Stimulated activated naive CD8-positive, alpha-beta T cell treated with anti-CD3 and anti-CD28 coated beads, Interleukin-15, amount 100 ng/mL, for 72 hours (primary cell): ENCODE data around the gene PGM5.

Experiments
- ATAC-seq: fragments of 150-1000 bp; cut with Tn5 transposase; 2 replicates; pipeline ENCODE4 v1.10.0; 2021; ENCODE audit warnings: mild to moderate bottlenecking, moderate library complexity
- DNase-seq, 2 donors: peaks; one replicate each; pipeline ENCODE4 v3.0.0; 2021 to 2022
- H3K27ac Mint-ChIP-seq, 2 donors: one replicate each; pipeline ENCODE4 v1.8.0; 2022; ENCODE audit warnings: mild to moderate bottlenecking in 2 of 2, mixed read lengths in 2 of 2, moderate library complexity in 2 of 2
- H3K27me3 Mint-ChIP-seq: one replicate; pipeline ENCODE4 v1.8.0; 2022; ENCODE audit warnings: mixed read lengths
- H3K4me1 Mint-ChIP-seq: one replicate; pipeline ENCODE4 v1.8.0; 2022; ENCODE audit warnings: mild to moderate bottlenecking, mixed read lengths
- H3K4me3 Mint-ChIP-seq, 2 donors: one replicate each; pipeline ENCODE4 v1.8.0; 2022; ENCODE audit warnings: mild to moderate bottlenecking in 2 of 2, mixed read lengths in 2 of 2, moderate library complexity in 1 of 2
- H3K9me3 Mint-ChIP-seq, 2 donors: one replicate each; pipeline ENCODE4 v1.8.0; 2022; ENCODE audit warnings: mixed read lengths in 2 of 2

Gene PGM5

DNA sequence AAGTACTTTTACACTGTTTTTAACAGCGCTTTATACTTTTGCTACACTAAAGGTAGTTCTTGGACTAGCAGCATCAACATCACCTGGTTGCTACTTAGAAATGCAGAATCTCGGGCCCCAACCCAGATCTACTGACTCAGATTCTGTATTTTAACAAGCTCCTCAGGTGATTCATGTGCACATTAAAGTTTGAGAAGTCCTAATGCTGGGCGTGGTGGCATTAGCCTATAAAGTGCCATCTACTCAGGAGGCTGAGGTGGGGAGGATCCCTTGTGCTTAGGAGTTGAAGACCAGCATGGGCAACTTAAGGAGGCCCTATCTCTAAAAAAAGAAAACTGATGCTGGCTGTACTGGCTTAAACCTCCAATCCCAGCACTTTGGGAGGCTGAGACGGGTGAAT is 157.6 kb downstream of the PGM5 start:
- no peak for DNase-seq
- H3K4me3 Mint-ChIP-seq: no peak overlapping the region
- peaks cover 6% of the 10 kb centered on the region for H3K4me1 Mint-ChIP-seq
- H3K27ac Mint-ChIP-seq: no peak overlapping the region
- no peaks in the 10 kb centered on the region for H3K9me3 Mint-ChIP-seq
- H3K27me3 Mint-ChIP-seq: peaks cover 13% of the 10 kb centered on the region
- ATAC-seq: no peak

DNA sequence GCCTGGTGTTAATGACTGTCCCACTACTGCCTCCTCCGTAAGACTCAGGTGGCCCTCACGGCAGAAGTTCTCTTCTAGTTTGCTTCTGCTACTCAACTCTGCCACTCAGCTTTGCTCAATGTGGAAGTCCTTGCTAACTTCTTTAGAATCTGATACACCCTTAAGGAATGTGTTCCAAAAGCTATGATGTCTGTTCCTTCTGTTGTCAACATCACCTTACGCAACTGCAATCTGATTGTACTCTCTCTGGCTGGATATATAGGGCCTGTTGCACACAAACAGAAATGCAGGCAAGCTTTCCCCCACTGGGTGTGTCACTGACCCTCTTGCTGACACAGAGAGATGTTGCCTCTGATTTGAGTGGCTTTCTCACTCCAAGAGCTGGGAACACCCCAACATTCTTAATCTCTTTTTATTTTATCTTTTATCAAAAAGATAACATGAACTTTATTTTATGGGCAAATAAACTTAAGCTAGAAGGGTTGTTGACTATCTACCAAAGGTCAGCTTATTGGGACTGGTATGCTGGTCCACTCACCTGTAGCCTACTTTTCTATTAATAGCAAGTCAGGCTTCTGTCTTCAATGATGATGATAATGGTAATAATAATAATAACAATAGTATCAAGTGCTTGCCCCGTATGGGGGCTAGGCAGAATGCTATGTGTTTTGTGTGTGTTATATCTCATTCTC is 159.1 kb downstream of the PGM5 start:
- no peaks in the 10 kb centered on the region for H3K9me3 Mint-ChIP-seq
- H3K27me3 Mint-ChIP-seq: peaks cover 14% of the 10 kb centered on the region
- DNase-seq (no peak), ATAC-seq (no peak)
- H3K27ac Mint-ChIP-seq: no peak overlapping the region
- no peak overlapping the region for H3K4me3 Mint-ChIP-seq
- peaks cover 7% of the 10 kb centered on the region for H3K4me1 Mint-ChIP-seq

DNA sequence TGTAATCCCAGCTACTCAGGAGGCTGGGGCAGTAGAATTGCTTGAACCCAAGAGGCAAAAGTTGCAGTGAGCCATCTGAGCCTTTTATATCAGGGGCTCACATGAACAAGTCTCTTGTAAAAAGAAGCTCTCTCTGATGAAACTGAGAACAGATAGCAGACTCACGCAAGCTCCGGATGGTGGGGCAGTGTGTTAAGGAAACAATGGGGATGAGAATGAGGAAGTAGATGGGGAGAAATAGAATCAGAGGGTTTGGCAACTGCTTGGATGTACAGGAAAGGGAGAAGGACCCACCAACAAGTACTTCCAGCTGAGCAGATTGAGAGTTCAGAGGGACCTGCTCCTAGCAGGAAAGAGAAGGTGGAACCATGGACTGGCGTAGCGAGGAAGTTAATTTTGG is 165.7 kb downstream of the PGM5 start:
- ATAC-seq (no peak), DNase-seq (no peak)
- Mint-ChIP-seq H3K27me3 (peaks cover 32% of the 10 kb centered on the region), H3K9me3 (no peaks in the 10 kb centered on the region), H3K27ac (no peak overlapping the region), H3K4me3 (no peak overlapping the region), H3K4me1 (peaks cover 7% of the 10 kb centered on the region)

DNA sequence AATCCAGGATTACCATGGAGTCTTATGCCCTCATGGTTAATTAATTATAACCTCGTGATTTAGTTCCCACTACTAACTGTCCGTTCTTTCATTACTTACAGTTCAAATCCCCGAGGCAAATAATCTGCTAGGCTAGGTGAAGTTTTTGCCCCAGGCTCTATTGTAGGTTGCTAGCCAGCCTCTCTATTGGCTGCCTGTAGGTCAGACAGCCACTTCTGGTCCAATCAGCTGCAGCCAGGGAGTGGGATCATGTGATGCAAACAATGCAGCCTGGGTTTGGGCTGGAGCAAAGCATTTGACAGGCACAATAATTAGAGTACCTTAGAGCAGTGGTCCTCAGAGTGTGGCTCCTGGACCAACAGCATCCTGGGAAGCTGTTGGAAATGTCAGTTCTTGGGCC is 166.5 kb downstream of the PGM5 start:
- DNase-seq: no peak
- H3K4me1 Mint-ChIP-seq: peaks cover 7% of the 10 kb centered on the region
- no peak for ATAC-seq
- no peak overlapping the region for H3K27ac Mint-ChIP-seq
- H3K9me3 Mint-ChIP-seq: no peaks in the 10 kb centered on the region
- peaks cover 29% of the 10 kb centered on the region for H3K27me3 Mint-ChIP-seq
- no peak overlapping the region for H3K4me3 Mint-ChIP-seq

DNA sequence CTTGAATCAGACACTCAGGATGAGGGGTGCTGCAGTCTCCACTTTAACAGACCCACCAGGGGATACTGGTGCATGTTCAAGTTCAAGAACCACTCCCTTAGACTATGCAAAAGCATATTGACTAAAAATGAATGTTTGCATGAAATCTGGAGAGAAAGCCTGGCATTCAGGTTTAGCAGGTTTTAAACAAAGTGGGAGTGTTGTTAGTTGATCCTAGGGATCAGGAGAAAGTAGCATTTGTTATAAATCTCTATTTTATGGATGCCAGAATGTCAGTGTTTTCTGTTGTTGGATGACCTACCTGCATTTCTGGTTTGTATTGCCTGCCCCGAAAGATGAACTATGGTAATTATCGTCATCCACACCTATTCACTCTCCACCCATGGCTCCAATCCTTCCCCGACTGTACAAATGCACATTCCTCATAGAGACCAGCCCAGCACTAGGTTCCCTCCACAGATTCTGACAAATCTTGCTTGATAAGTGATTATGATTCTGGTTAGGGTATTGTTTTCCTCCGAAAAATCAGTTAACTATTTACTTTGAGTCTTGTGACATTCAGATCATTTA is 167.0 kb downstream of the PGM5 start:
- Mint-ChIP-seq H3K27ac (no peak overlapping the region), H3K4me3 (no peak overlapping the region), H3K27me3 (peaks cover 24% of the 10 kb centered on the region), H3K4me1 (peaks cover 6% of the 10 kb centered on the region), H3K9me3 (no peaks in the 10 kb centered on the region)
- ATAC-seq (no peak), DNase-seq (no peak)

DNA sequence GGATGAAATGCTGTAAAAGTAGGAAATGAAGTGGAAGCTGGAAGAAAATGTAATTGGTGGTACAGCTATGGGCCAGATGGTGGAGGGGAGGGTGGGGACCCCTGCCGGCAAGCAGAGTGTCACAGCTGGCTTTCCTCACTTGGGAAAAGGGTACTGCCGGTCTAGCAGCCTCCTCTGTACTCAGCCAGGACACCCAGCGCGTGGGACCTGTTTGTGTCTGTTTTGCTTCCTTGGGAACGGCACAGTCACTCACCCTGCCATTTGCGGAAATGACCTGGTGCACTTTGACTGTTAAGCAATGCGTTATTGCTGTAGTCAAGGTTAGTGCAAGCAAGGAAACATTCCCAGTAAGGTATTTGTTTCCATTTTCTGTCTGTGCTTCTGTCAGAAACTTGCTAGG is 174.2 kb downstream of the PGM5 start:
- Mint-ChIP-seq H3K9me3 (no peaks in the 10 kb centered on the region), H3K4me1 (no peaks in the 10 kb centered on the region), H3K27me3 (peaks cover 8% of the 10 kb centered on the region), H3K4me3 (no peak overlapping the region), H3K27ac (no peak overlapping the region)
- DNase-seq (no peak), ATAC-seq (no peak)

DNA sequence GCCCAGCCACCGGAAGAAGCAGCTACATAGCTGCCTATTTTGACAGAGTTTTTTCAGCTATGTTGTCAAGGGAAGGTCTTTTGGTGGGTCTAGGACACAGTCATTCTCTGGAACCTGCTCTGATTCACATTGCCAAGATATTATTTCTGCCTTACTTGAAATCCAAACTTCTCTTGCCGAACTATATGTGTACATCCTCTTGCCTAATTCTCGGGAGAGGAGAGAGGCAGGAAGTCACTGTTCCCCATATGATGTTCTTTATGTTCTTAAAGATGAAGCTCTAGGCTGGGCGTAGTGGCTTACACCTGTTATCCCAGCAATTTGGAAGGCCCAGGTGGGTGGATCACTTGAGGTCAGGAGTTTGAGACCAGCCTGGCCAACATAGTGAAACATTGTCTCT is 175.7 kb downstream of the PGM5 start:
- DNase-seq (no peak), ATAC-seq (no peak)
- H3K4me1 Mint-ChIP-seq: no peaks in the 10 kb centered on the region
- no peak overlapping the region for H3K4me3 Mint-ChIP-seq
- H3K27me3 Mint-ChIP-seq: peaks cover 8% of the 10 kb centered on the region
- H3K27ac Mint-ChIP-seq: no peak overlapping the region
- no peaks in the 10 kb centered on the region for H3K9me3 Mint-ChIP-seq

DNA sequence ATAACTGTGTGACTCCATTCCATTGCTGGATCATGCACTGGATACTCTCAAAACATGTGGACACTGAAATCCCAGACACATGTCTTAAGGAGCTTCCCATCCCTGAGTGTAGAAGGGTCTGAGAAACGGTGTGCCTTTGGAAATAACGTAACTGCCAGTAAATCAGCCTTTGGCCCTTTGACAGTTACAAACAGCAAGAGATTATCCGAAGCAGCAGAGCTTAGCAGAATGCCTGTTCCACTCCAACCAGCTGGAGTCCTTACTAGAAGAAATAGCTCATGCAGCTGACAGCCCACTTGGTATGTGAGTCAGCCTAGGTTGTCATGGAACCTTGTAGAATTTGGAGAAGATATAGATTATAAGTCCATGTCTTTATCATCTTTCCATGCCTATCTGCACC is 177.3 kb downstream of the PGM5 start:
- Mint-ChIP-seq H3K4me1 (no peaks in the 10 kb centered on the region), H3K27me3 (peaks cover 17% of the 10 kb centered on the region), H3K27ac (no peak overlapping the region), H3K4me3 (no peak overlapping the region), H3K9me3 (no peaks in the 10 kb centered on the region)
- DNase-seq: no peak
- ATAC-seq: no peak

DNA sequence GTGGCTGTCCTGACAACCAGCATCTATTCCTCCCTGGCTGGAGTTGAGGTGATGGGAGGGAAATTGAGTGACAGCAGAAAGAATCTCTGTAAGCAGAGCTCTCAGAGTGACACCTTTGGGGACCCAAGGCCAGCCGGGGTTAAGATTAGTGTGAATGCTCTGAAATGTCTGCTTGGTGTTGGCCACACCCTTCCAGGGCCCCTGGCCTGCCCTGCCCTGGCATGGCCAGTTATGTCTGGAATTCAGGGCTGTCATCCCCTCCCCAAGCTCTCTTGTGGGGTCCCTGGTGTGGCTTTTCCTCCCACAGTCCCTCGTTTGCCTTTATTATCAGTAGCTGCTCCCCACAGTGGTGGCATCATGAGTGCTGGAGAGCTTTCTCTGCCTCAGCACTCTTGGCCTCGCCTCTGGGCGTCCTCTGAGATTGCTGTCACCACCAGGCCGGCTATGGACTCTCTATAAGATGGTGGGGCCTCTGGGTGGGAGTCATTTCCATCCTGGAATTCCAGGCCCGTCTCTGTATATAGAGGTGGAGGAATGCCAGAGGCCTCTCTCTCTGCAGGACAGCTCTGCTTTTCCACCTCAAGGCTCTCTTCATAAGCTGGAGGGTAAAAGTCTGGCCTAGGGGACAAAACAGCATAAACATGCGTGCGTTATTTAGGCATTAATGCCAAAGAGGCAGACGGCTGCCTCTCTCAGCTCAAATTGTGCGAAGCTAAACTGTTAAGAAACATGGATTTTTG is 180.6 kb downstream of the PGM5 start:
- no peak overlapping the region for H3K4me3 Mint-ChIP-seq
- no peaks in the 10 kb centered on the region for H3K4me1 Mint-ChIP-seq
- no peaks in the 10 kb centered on the region for H3K9me3 Mint-ChIP-seq
- DNase-seq: no peak
- no peak overlapping the region for H3K27ac Mint-ChIP-seq
- ATAC-seq: no peak
- peaks cover 28% of the 10 kb centered on the region for H3K27me3 Mint-ChIP-seq

DNA sequence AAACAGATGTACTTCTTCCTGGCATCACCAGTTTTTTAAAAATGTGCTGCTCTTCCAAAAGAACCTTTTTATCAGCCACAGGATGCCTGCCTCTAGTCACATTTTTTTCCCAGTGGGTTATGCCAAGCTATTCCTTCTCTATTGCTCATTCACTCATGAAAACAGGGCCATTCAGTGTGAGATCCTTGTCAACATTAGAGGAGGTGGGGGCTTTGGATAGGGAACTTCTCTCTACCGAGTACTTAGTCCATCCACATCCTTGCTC is 181.1 kb downstream of the PGM5 start:
- Mint-ChIP-seq H3K4me3 (no peak overlapping the region), H3K27ac (no peak overlapping the region)
- no peak for ATAC-seq

DNA sequence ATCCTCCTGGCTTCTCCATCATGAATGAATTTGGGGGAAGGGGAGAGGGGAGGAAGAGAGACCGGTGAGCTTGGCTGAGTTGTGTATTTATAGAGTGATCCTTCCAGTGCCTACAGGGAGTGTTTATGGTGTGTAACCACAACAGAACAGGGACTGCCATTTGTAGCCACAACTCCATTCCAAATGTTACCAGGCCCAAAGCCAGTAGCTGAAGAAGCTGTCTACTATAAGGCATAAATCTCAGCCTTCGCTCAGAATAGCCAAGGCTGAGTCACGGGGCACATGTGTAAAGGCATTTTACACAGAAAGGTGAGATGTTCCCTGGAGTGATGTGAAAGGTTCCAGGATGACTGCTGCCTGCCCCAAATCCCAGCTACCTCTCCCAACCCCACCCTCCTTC is 181.8 kb downstream of the PGM5 start:
- Mint-ChIP-seq H3K9me3 (no peaks in the 10 kb centered on the region), H3K4me3 (no peak overlapping the region), H3K27ac (no peak overlapping the region), H3K27me3 (peaks cover 36% of the 10 kb centered on the region), H3K4me1 (no peaks in the 10 kb centered on the region)
- DNase-seq (no peak), ATAC-seq (no peak)

More for the DNA sequence above, 181.1 kb downstream of the PGM5 start:
- DNase-seq: no peak
- Mint-ChIP-seq H3K27me3 (peaks cover 31% of the 10 kb centered on the region), H3K4me1 (no peaks in the 10 kb centered on the region), H3K9me3 (no peaks in the 10 kb centered on the region)

DNA sequence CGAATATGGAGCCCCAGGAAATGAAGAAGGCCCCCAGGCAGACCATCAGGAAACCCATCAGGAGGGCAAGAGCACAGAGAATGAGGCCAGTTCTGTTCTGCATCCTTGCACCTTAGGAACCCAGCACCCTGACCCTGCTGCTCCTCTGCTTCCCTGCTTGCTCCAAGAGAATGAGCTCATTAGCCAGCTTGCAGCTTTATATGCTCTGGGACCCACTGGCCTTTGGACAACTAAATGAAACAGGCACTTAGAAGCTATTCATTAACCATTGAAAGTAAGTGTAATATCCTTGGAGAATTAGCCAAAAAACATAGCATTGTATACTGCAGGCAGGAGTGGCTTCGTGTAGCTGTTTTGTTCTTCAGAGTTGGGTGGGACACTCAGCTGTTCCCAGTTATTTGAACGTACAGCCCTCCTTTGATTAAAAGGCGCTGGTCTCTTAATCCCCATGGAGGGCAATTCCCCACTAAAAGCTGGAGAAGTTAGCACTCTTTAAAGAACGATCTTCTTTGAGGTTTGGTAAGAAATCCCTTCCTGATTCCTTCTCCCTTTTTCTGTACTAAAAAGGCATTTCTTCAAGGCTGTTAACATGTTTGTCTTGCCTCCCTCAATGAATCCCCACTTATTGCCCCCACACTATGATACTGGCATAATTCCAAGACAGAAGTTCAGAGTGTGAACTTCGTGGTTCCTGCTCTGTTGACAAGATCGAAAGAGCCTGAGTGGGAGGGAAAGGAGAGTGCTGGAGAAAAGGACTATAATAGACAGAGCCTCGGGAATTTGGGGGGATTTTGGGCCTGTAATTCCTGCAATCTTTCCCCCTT is 184.5 kb downstream of the PGM5 start, which contains the start of gene TMEM252:
TMEM252 (minus strand) TSS at position 172 of the 824 bp plus-strand sequence; CDS start at position 103, 69 bp downstream.
- no peaks in the 10 kb centered on the region for H3K9me3 Mint-ChIP-seq
- H3K4me3 Mint-ChIP-seq: no peak within 1 kb of the TSS
- peaks cover 46% of the 10 kb centered on the region for H3K27me3 Mint-ChIP-seq
- ATAC-seq: no peak
- H3K4me1 Mint-ChIP-seq: no peaks in the 10 kb centered on the region
- no peak for DNase-seq
- no peak within 1 kb of the TSS for H3K27ac Mint-ChIP-seq

DNA sequence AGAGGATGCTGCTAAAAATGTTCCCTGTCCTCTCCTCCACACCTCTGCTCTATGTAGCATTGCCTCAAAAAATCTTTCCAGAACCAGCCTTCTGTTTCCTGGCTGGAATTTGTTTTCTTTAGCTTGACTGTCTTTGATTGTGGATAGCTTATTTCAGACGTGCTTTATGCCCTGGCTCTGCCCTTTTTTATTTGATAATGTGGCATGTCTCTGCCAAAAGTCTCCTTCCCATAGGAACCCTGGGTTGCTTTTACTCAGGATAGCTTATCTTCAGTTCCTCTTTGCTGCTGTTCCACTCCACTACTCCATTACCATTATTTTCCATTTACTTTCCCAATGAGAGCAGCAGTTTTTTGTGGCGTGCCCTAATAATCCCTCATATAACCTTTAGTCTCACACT is 185.2 kb downstream of the PGM5 start:
- H3K9me3 Mint-ChIP-seq: no peaks in the 10 kb centered on the region
- DNase-seq: no peak
- peaks cover 2% of the 10 kb centered on the region for H3K4me1 Mint-ChIP-seq
- H3K27me3 Mint-ChIP-seq: peaks cover 46% of the 10 kb centered on the region
- no peak overlapping the region for H3K27ac Mint-ChIP-seq
- no peak overlapping the region for H3K4me3 Mint-ChIP-seq
- ATAC-seq: no peak

DNA sequence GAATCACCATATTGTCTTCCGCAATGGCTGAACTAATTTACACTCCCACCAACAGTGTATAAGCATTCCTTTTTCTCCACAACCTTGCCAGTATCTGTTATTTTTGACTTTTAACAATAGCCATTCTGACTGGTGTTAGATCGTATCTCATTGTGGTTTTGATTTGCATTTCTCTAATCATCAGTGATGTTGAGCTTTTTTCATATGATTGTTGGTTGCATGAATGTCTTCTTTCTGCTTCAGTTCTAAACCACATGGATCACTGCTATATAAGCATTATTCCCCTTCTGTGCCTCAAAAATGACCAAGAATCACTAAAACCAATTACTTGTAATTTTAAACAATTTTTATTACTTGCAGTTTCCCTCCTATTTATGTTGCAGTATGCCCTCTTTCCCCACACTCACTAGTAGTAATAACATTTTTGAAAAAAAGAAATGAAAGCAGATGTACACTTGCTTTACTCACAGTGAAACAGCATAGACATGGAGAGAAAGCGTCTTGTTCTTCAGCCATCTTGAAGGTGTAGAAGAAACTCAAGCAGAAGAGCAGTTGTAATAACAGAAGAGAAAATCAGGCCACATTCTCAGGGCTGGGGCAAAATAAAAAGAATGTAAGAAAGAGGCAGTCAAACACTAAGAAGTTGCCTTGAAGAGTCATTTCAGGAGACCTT is 188.8 kb downstream of the PGM5 start:
- DNase-seq: no peak
- peaks cover 51% of the 10 kb centered on the region for H3K27me3 Mint-ChIP-seq
- H3K4me1 Mint-ChIP-seq: peaks cover 7% of the 10 kb centered on the region
- ATAC-seq: no peak
- H3K27ac Mint-ChIP-seq: no peak overlapping the region
- no peak overlapping the region for H3K4me3 Mint-ChIP-seq
- no peaks in the 10 kb centered on the region for H3K9me3 Mint-ChIP-seq

DNA sequence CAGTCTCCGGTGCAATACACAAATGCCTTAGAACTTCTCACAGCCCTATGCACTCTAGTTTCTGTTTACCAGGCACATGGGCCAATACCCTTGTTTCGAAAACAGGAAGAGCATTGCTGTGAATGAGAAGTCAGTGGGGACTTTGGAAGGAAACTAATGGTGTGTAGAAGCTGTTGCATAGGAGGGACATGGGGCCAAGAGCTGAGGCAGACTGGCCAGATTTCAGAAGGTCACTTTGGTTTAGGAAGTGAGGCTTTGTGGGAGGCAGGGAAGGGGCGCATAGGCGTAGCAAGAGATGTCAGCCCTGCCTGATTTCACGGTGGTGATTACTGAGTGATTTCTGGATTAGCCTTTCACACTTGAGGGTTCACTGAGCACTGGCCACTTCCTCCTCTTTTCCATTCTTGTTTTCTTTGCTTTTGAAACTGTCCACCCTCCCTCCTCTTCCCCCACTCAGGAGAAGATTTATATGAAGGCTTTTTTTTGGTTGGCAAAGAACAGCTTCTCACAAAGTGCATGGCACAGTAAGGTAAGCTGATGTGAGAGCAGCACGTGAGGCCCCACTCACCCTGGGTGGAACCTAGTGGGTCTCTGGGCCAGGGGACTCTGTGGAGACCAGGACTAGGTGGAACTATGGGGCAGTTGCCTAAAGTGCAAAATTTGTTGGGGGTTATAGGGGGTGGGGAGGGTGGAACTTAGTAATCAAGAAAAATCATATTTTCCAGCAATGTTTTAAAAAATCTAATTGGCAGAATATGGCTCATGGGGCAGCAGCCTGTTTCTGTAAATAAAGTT is 190.4 kb downstream of the PGM5 start:
- Mint-ChIP-seq H3K9me3 (no peaks in the 10 kb centered on the region), H3K4me1 (peaks cover 7% of the 10 kb centered on the region), H3K27ac (peak overlapping the region in 1 of 2 donors; percentile 76), H3K27me3 (peaks cover 44% of the 10 kb centered on the region), H3K4me3 (no peak overlapping the region)
- DNase-seq (no peak), ATAC-seq (peak; percentile 70)
